Suprapubic skin (tissue), 4 donors: Measurements from ENCODE around the gene PIM2. TPM values are rescaled to one million over a fixed set of nuclear protein-coding genes. Genes with fewer than 3 reads are reported as not detected.
A peak's percentile ranks its signal among the peaks of the same experiment; 100 is the strongest.

Experiments used
- DNase-seq, 2 donors: peaks; one replicate each; pipeline ENCODE4 v3.0.0-alpha.2; 2019; ENCODE audit warnings: low spot score in 2 of 2
- H3K27ac ChIP-seq: fragments of 200-600 bp; sonication (generic); one replicate; pipeline ENCODE4 v1.5.1; 2019
- H3K27me3 ChIP-seq: fragments of 200-600 bp; sonication (generic); one replicate; pipeline ENCODE4 v1.5.1; 2019
- H3K36me3 ChIP-seq: fragments of 200-600 bp; sonication (generic); one replicate; pipeline ENCODE4 v1.5.1; 2019
- H3K4me1 ChIP-seq: fragments of 200-600 bp; sonication (generic); one replicate; pipeline ENCODE4 v1.5.1; 2019
- H3K4me3 ChIP-seq: fragments of 200-600 bp; sonication (generic); one replicate; pipeline ENCODE4 v1.5.1; 2019; ENCODE audit warnings: mild to moderate bottlenecking
- H3K9me3 ChIP-seq: fragments of 200-600 bp; sonication (generic); one replicate; pipeline ENCODE4 v1.5.1; 2019
- CTCF ChIP-seq, 2 donors: fragments of 200-600 bp in 1 of 2; fragments of 450-650 bp in 1 of 2; sonication (generic) in 1 of 2; IDR thresholded peaks; one replicate each; pipeline ENCODE4 v1.5.1; 2016 to 2019; ENCODE audit warnings: antibody characterized with exemption in 2 of 2, mild to moderate bottlenecking in 1 of 2, moderate library complexity in 1 of 2
- EP300 ChIP-seq: sonication (generic); formaldehyde crosslinking; IDR thresholded peaks from one replicate; pipeline ENCODE4 v1.6.1; 2017; ENCODE audit warnings: antibody characterized with exemption
- POLR2A ChIP-seq, 2 donors: fragments of 450-650 bp; IDR thresholded peaks; one replicate each; pipeline ENCODE4 v1.6.1; 2017; ENCODE audit warnings: antibody characterized with exemption in 2 of 2, mild to moderate bottlenecking in 2 of 2, moderate library complexity in 2 of 2
- POLR2AphosphoS5 ChIP-seq, 3 donors: sonication (generic); formaldehyde crosslinking; IDR thresholded peaks; one replicate each; pipeline ENCODE4 v1.6.1; 2017; ENCODE audit warnings: antibody characterized with exemption in 3 of 3
- WGBS: methylation state at CpG from one replicate; pipeline ENCODE4 v1.1.5; 2018; 5-methylcytosine and 5-hydroxymethylcytosine counted together
- total RNA-seq, 4 donors: library from RNA; depleted of rRNA; stranded (reverse); fragments of >200 nt; gene quantifications; one replicate each; pipeline ENCODE4 v1.1.0, GENCODE V29; 2016

PIM2 gene
- total RNA-seq, 4 donors from 2014 or later = 6.2 to 18.2 (median 8.7) TPM

GRCh38 chrX:48903290-48903689, 15.5 kb downstream of the PIM2 start:
- 86% methylated on average over 6 of the region's 6 CpGs for WGBS
- TF ChIP-seq CTCF (IDR thresholded peaks at IDR 0.05) (no peak), EP300 (no peak), POLR2AphosphoS5 (IDR thresholded peaks at IDR 0.05) (no peak)
- H3K27ac ChIP-seq = no peak overlapping the region
- no peaks in the 10 kb centered on the region for H3K9me3 ChIP-seq
- H3K27me3 ChIP-seq = no peaks in the 10 kb centered on the region
- H3K36me3 ChIP-seq = peaks cover 40% of the 10 kb centered on the region
- no peaks in the 10 kb centered on the region for H3K4me1 ChIP-seq
- no peak overlapping the region for H3K4me3 ChIP-seq
- DNase-seq = no peak

GRCh38 chrX:48902776-48903175, 16.0 kb downstream of the PIM2 start:
- Histone ChIP-seq H3K4me1 (no peaks in the 10 kb centered on the region), H3K9me3 (no peaks in the 10 kb centered on the region), H3K36me3 (peaks cover 40% of the 10 kb centered on the region), H3K4me3 (no peak overlapping the region), H3K27me3 (no peaks in the 10 kb centered on the region), H3K27ac (no peak overlapping the region)
- WGBS = 84% methylated on average over 12 of the region's 14 CpGs
- no peak for DNase-seq
- TF ChIP-seq EP300 (no peak), POLR2A (IDR thresholded peaks at IDR 0.05) (no peak), CTCF (IDR thresholded peaks at IDR 0.05) (no peak), POLR2AphosphoS5 (IDR thresholded peaks at IDR 0.05) (no peak)

- WGBS = 92% methylated on average over 20 of the region's 20 CpGs
- Histone ChIP-seq H3K4me1 (no peaks in the 10 kb centered on the region), H3K4me3 (no peak overlapping the region), H3K9me3 (no peaks in the 10 kb centered on the region), H3K27ac (no peak overlapping the region), H3K27me3 (no peaks in the 10 kb centered on the region), H3K36me3 (peaks cover 40% of the 10 kb centered on the region)
- no peak for TF ChIP-seq CTCF (IDR thresholded peaks at IDR 0.05)
- no peak for TF ChIP-seq POLR2AphosphoS5 (IDR thresholded peaks at IDR 0.05)
- TF ChIP-seq POLR2A (IDR thresholded peaks at IDR 0.05) = no peak
- TF ChIP-seq EP300 = no peak
- DNase-seq = no peak
These were observed 16.7 kb downstream of the PIM2 start for GRCh38 chrX:48902135-48902534.

GRCh38 chrX:48901069-48901468, 17.8 kb downstream of the PIM2 start:
- H3K4me1 ChIP-seq = peaks cover 8% of the 10 kb centered on the region
- no peaks in the 10 kb centered on the region for H3K9me3 ChIP-seq
- TF ChIP-seq POLR2A (IDR thresholded peaks at IDR 0.05) = no peak
- no peak for TF ChIP-seq CTCF (IDR thresholded peaks at IDR 0.05)
- no peak for TF ChIP-seq EP300
- TF ChIP-seq POLR2AphosphoS5 (IDR thresholded peaks at IDR 0.05) = no peak
- no peak overlapping the region for H3K4me3 ChIP-seq
- no peak overlapping the region for H3K27ac ChIP-seq
- H3K27me3 ChIP-seq = no peaks in the 10 kb centered on the region
- no peak for DNase-seq
- 89% methylated on average over 7 of the region's 7 CpGs for WGBS
- H3K36me3 ChIP-seq = peaks cover 35% of the 10 kb centered on the region

- TF ChIP-seq CTCF (IDR thresholded peaks at IDR 0.05) (no peak), POLR2A (IDR thresholded peaks at IDR 0.05) (no peak), POLR2AphosphoS5 (IDR thresholded peaks at IDR 0.05) (no peak), EP300 (no peak)
- peaks cover 26% of the 10 kb centered on the region for H3K36me3 ChIP-seq
- WGBS = 72% methylated on average over 8 of the region's 8 CpGs
- no peaks in the 10 kb centered on the region for H3K9me3 ChIP-seq
- H3K27ac ChIP-seq = peak overlapping the region; percentile 29
- H3K27me3 ChIP-seq = no peaks in the 10 kb centered on the region
- peak overlapping the region; percentile 56 for H3K4me3 ChIP-seq
- DNase-seq = no peak
- H3K4me1 ChIP-seq = peaks cover 8% of the 10 kb centered on the region
These were observed 19.8 kb downstream of the PIM2 start for GRCh38 chrX:48899078-48899410.
